Gastroesophageal sphincter (tissue), 3 donors: ENCODE results near the gene TTC39C.
A peak's percentile ranks its signal among the peaks of the same experiment; 100 is the strongest.

Experiments used
- CTCF ChIP-seq, 4 experiments: fragments of 200-600 bp in 2 of 4; fragments of 450-650 bp in 2 of 4; sonication (generic) in 1 of 4; IDR thresholded peaks; one replicate each; pipeline ENCODE4 v1.5.1; 2017 to 2019; ENCODE audit warnings: antibody characterized with exemption in 4 of 4, mild to moderate bottlenecking in 2 of 4, moderate library complexity in 2 of 4
- EP300 ChIP-seq: sonication (generic); formaldehyde crosslinking; IDR thresholded peaks from one replicate; pipeline ENCODE4 v1.6.1; 2017; ENCODE audit warnings: antibody characterized with exemption, mild to moderate bottlenecking
- POLR2A ChIP-seq, 2 donors: fragments of 450-650 bp; IDR thresholded peaks; one replicate each; pipeline ENCODE4 v1.6.1; 2017; ENCODE audit warnings: antibody characterized with exemption in 2 of 2, mild to moderate bottlenecking in 2 of 2, moderate library complexity in 1 of 2
- POLR2AphosphoS5 ChIP-seq: sonication (generic); formaldehyde crosslinking; IDR thresholded peaks from one replicate; pipeline ENCODE4 v1.6.1; 2017; ENCODE audit warnings: antibody characterized with exemption

GRCh38 chr18:24014986-24015638, 558 bp downstream of the TTC39C start:
- no peak for TF ChIP-seq CTCF (IDR thresholded peaks at IDR 0.05)
- peak; percentile 44 to 59 for TF ChIP-seq POLR2A (IDR thresholded peaks at IDR 0.05)
- TF ChIP-seq EP300 = no peak
- peak; percentile 82 for TF ChIP-seq POLR2AphosphoS5
